Right lobe of liver (tissue), 6 donors: Measurements from ENCODE around the gene ILF3. TPM values are rescaled to one million over a fixed set of nuclear protein-coding genes. Genes with fewer than 3 reads are reported as not detected.
A peak's percentile ranks its signal among the peaks of the same experiment; 100 is the strongest.

Experiments used
- ATAC-seq, 4 donors: fragments of 200-7000 bp; cut with Tn5 transposase; one replicate each; pipeline ENCODE4 v1.9.1; 2020; ENCODE audit warnings: mild to moderate bottlenecking in 4 of 4, moderate library complexity in 4 of 4
- DNase-seq, 3 donors: peaks; one replicate each; pipeline ENCODE4 v3.0.0-alpha.2; 2020
- H3K27ac ChIP-seq, 3 donors: fragments of 200-600 bp; one replicate each; pipeline ENCODE4 v1.8.0; 2022
- H3K27me3 ChIP-seq, 2 donors: fragments of 200-600 bp; one replicate each; pipeline ENCODE4 v1.8.0; 2022
- H3K36me3 ChIP-seq, 4 donors: fragments of 200-600 bp; sonication (generic) in 1 of 4; one replicate each; pipeline versions ENCODE4 v1.5.1 to v1.8.0; 2017 to 2022; ENCODE audit warnings: control low read depth in 1 of 4
- H3K4me1 ChIP-seq, 4 donors: fragments of 200-600 bp; sonication (generic) in 1 of 4; one replicate each; pipeline versions ENCODE4 v1.5.1 to v1.8.0; 2017 to 2022; ENCODE audit warnings: control low read depth in 1 of 4
- H3K4me3 ChIP-seq, 3 donors: fragments of 200-600 bp; one replicate each; pipeline ENCODE4 v1.8.0; 2022
- H3K9me3 ChIP-seq, 4 donors: fragments of 200-600 bp; sonication (generic) in 1 of 4; one replicate each; pipeline versions ENCODE4 v1.5.1 to v1.8.0; 2017 to 2022; ENCODE audit warnings: control low read depth in 1 of 4
- POLR2A ChIP-seq: fragments of 450-650 bp; IDR thresholded peaks from one replicate; pipeline ENCODE4 v1.6.1; 2017; ENCODE audit warnings: antibody characterized with exemption, mild to moderate bottlenecking
- WGBS: methylation state at CpG from one replicate; pipeline ENCODE4 v1.1.6; 2018; ENCODE audit warnings: low coverage, low lambda C conversion rate; ENCODE audit not compliant: insufficient coverage; ENCODE audit errors: missing lambda C conversion rate; 5-methylcytosine and 5-hydroxymethylcytosine counted together
- intact Hi-C, 2 donors: fragments of 100-400 bp; cut with DNase I; formaldehyde crosslinking; loops; one replicate each; pipeline versions ENCODE4 v1.11.2 to v1.14.1; 2022
- microRNA counts: library from miRNA; unstranded; fragments of <30 nt; microRNA quantifications from one replicate; lab custom pipeline; 2016
- microRNA-seq, 2 donors: library from miRNA; unstranded; fragments of <30 nt; microRNA quantifications; one replicate each; pipeline ENCODE4, GENCODE V29; 2019 to 2020
- small RNA-seq, 2 experiments: library from RNA; depleted of rRNA; stranded (forward); fragments of <200 nt; gene quantifications; one replicate each; pipeline ENCODE3, GENCODE V24; 2016
- total RNA-seq, 6 experiments: library from RNA; depleted of rRNA in 2 of 6; stranded (reverse); fragments of >200 nt in 2 of 6; fragmentation: NEBNext Ultra II Directional in 3 of 6; extraction: Animal tissue kit (Norgen Biotek cat#: 25700) in 3 of 6; gene quantifications; one replicate each; pipeline versions ENCODE4 v1.1.0 to v1.2.4, GENCODE V29; 2016 to 2023
- TF ChIP-seq, protein P1 (sequence below), 4 donors: fragments of 200-600 bp in 3 of 4; fragments of 450-650 bp in 1 of 4; IDR thresholded peaks; one replicate each; pipeline versions ENCODE4 v1.5.1 to v1.8.0; 2016 to 2022; ENCODE audit warnings: antibody characterized with exemption in 4 of 4, mild to moderate bottlenecking in 2 of 4
- donor health status: DM: no; HTN: yes; CAD: no.
- donor health status: DM: no; HTN: no; CAD: no.
- donor health status: DM: no; HTN: no; CAD: no.
- donor health status: DM: no; HTN: yes; CAD: no.
- donor health status: DM: no; HTN: yes; CAD: no.

The ILF3 gene
- total RNA-seq, 6 experiments from 2014 or later, result 40.0 to 82.3 (median 54.8) TPM

GRCh38 chr19:10740798-10741197 lies 86.7 kb downstream of the ILF3 start:
- H3K36me3 ChIP-seq, result no peaks in the 10 kb centered on the region
- no peaks in the 10 kb centered on the region for H3K27me3 ChIP-seq
- H3K4me1 ChIP-seq, result peaks cover 3 to 26% (median 15%) of the 10 kb centered on the region in 4 donors
- H3K9me3 ChIP-seq, result no peaks in the 10 kb centered on the region
- 53% methylated on average over 3 of the region's 3 CpGs for WGBS
- TF ChIP-seq POLR2A, result no peak
- TF ChIP-seq, protein P1, sequence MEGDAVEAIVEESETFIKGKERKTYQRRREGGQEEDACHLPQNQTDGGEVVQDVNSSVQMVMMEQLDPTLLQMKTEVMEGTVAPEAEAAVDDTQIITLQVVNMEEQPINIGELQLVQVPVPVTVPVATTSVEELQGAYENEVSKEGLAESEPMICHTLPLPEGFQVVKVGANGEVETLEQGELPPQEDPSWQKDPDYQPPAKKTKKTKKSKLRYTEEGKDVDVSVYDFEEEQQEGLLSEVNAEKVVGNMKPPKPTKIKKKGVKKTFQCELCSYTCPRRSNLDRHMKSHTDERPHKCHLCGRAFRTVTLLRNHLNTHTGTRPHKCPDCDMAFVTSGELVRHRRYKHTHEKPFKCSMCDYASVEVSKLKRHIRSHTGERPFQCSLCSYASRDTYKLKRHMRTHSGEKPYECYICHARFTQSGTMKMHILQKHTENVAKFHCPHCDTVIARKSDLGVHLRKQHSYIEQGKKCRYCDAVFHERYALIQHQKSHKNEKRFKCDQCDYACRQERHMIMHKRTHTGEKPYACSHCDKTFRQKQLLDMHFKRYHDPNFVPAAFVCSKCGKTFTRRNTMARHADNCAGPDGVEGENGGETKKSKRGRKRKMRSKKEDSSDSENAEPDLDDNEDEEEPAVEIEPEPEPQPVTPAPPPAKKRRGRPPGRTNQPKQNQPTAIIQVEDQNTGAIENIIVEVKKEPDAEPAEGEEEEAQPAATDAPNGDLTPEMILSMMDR (IDR thresholded peaks at IDR 0.05), result no peak
- no peak overlapping the region for H3K27ac ChIP-seq
- H3K4me3 ChIP-seq, result no peak overlapping the region
- ATAC-seq, result peak in 1 of 4 donors; percentile 16
- DNase-seq, result no peak
- intact Hi-C loops, result no loop called here

MicroRNAs encoded within 50 kb of the gene (microRNA counts, 767-probe panel; counts per million panel counts)
- 237 counts per million for microRNA hsa-miR-638 (lab: Ali Mortazavi, UCI)

Small RNA genes within 50 kb of the gene (microRNA-seq; reads per million reads assigned to microRNA genes)
- 0 reads per million in 2 donors for gene MIR638

Small RNA genes within 50 kb of the gene (small RNA-seq; reads per million reads assigned to genes)
- 0 reads per million in 2 experiments for gene MIR638

Other genes with a start within 250 kb of the ILF3 start
- 1 to 10 TPM; 1.2 to 5.8 (median 2.7) TPM for gene PDE4A, start 233.8 kb upstream of the ILF3 start, total RNA-seq
- gene KEAP1, start 151.0 kb upstream of the ILF3 start, total RNA-seq, result 10 to 100 TPM; 36.7 to 60.7 (median 41.2) TPM
- gene S1PR5, start 136.9 kb upstream of the ILF3 start, total RNA-seq, result under 1 TPM in 5 of 6 experiments, not detected in 1; 0.20 to 0.43 (median 0.35) TPM
- gene ATG4D, start 110.4 kb upstream of the ILF3 start, total RNA-seq, result 10 to 100 TPM in 4 of 6 experiments, 1 to 10 TPM in 2; 8.1 to 19.7 (median 11.8) TPM
- gene KRI1, start 88.3 kb upstream of the ILF3 start, total RNA-seq, result 1 to 10 TPM; 5.8 to 9.6 (median 8.5) TPM
- 1 to 10 TPM in 4 of 6 experiments, under 1 TPM in 2; 0.97 to 2.8 (median 2.0) TPM for gene CDKN2D, start 85.4 kb upstream of the ILF3 start, total RNA-seq
- 1 to 10 TPM in 2 of 6 experiments, under 1 TPM in 4; 0.35 to 2.5 (median 0.75) TPM for gene AP1M2, start 67.0 kb upstream of the ILF3 start, total RNA-seq
- gene SLC44A2, start 28.8 kb upstream of the ILF3 start, total RNA-seq, result 10 to 100 TPM; 11.7 to 18.5 (median 15.6) TPM
- 10 to 100 TPM; 19.0 to 30.2 (median 26.8) TPM for gene QTRT1, start 47.1 kb downstream of the ILF3 start, total RNA-seq
- 10 to 100 TPM; 54.0 to 86.9 (median 68.3) TPM for gene DNM2, start 63.7 kb downstream of the ILF3 start, total RNA-seq
- 10 to 100 TPM; 19.1 to 24.1 (median 21.7) TPM for gene TMED1, start 181.9 kb downstream of the ILF3 start, total RNA-seq
- gene C19orf38, start 194.1 kb downstream of the ILF3 start, total RNA-seq, result 1 to 10 TPM in 5 of 6 experiments, under 1 TPM in 1; 0.58 to 2.7 (median 1.4) TPM
- gene CARM1, start 217.2 kb downstream of the ILF3 start, total RNA-seq, result 10 to 100 TPM; 13.7 to 20.5 (median 17.5) TPM